HG03135 (cell line): Measurements from ENCODE around the gene HNRNPUL1.
"Not testable (repeated sequence)": the region's sequence is repeated elsewhere in the genome, so short reads cannot be mapped to it uniquely, and the experiment has no call there.

ENCODE experiments used
- ATAC-seq: cut with Tn5 transposase; IDR thresholded peaks from one replicate; pipeline ENCODE4 v1.9.1; 2021; ENCODE audit warnings: mild to moderate bottlenecking, moderate library complexity; ENCODE audit not compliant: unreplicated experiment

The HNRNPUL1 gene

DNA sequence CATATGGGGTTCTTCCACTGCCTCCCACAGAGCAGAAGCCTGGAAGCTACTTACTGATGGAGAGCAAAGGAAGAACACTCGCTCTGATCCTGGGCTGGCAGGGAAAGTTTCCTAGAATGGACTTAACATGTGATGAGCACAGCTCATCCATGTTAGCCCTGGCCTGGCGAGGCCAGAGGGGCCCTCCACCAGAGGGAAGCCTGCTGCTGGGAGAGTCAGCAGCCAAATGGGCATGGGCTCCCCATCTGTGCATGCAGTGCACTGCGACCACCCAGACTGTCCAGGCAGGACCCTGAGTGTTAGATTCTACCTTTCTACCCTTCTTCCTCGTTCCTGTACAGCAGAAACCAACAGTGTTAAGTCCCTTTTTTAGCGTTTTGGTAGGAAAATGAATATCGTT lies 8.9 kb downstream of the HNRNPUL1 start:
- no peak for ATAC-seq

- no peak for ATAC-seq
Measured at GRCh38 chr19:41274802-41275201, 10.6 kb downstream of the HNRNPUL1 start.

DNA sequence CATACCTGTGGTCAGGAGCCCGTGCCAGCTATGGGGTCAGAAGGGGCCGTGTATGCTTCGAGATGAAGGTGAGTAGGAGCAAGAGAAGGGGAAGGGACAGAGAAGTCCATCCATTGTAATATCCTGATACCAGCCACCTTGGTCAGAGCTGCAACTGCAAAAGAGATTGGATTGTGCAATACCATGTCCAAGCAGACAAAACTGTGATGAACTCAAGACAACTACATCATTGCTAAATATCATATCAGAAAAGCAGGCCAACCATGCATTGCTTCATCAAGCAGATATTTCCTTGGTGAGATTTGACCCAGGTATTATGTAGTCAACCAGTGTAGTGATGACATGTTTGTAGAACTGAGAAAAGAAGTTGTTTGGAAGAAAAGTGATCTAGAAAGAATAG lies 12.1 kb downstream of the HNRNPUL1 start:
- ATAC-seq, result no peak

- ATAC-seq, result no peak
Measured at GRCh38 chr19:41278478-41278877, 14.3 kb downstream of the HNRNPUL1 start.

DNA sequence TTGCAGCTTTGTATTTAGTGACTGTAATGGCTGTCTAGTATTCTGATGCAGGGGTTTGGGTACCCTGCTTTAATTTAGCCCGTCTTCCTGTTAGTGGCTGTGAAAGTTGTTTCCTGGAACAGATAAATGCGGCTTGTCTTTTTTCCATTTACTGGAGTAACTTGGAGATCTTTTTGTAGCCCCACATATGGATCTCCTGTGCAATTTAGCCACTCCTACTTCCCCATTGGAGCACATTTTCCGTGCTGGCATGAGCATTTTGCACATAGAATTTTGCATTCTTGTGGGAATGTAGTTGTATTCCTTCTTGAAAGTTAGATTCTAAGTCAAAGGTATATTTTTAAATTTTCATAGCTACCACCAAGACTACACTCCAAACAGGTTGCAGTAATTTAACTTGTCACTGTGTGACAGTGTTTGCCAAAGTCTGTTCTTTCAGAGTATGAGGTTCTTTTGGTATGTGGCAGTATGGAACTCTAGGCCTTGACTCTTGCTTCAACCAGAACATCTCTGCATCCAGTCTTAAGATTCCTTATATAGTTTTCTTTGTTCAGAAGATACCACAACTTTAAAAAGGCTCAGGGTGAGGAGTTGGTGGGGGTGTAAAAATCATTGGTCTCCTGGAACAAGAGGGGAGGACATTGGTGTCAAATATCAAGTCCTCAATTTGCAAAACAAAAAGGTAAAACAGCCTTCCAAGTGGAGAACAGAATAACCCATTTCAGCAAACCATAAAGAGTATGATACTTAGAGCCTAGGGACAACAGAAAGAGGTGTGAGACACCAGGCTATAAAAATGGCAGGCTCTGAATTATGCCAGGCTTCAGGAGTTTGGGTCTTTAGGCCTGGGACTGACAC lies 24.7 kb downstream of the HNRNPUL1 start:
- ATAC-seq, result no peak

DNA sequence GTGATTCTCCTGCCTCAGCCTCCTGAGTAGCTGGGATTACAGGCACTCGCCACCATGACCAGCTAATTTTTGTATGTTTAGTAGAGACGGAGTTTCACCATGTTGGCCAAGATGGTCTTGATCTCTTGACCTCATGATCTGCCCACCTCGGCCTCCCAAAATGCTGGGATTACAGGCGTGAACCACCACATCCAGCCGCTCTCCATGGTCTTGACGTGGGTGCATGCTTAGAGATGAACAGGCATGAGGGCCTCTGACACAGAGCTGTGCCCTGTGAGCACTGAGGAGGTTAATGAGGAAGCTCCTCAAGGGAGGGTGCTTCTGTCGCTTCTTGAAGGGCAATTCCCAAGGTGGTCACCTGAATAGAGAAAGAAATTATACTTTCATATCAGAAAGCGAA lies 25.6 kb downstream of the HNRNPUL1 start:
- ATAC-seq, result not testable (repeated sequence)

GRCh38 chr19:41294393-41294792 lies 30.2 kb downstream of the HNRNPUL1 start:
- ATAC-seq, result no peak

DNA sequence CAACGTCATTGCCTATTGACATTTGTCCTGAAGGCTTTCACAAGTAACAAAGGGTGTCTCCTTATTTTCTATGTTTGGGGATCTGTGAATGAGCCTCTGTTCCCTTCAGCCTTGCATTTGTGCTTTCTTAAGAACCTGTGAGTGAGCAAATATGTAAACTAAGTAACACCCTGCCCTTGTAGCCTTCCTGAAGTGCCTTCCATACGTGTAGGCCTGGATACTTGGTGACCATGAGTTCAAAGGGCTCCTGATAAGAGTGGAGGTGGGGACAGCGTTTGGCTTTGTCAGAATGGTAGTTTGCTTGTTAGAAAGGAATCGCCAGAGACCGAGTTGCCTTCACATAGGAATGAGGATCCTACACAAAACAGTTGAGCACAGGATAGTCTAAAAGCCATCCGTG lies 31.3 kb downstream of the HNRNPUL1 start:
- ATAC-seq, result no peak

DNA sequence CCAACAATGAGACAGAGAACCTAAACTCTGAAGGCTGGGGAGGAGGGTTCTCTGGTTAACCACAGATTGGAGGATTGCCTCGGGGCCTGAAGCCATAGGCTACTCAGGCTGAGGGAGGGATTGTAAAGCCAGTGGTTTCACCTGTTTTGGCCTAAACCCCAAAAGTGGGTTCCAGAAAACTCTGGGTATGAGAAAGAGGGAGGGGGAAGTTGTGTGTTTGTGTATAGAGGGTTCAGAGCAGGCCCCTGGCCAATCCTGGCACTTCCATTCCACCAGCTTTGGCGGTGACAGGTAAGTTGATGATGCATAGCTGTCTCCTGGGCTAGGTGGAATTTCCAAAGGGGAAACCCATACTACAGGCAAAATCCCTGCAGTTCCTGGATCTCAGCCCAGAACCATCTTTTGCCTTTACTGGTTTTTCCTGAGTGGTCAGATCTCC lies 32.3 kb downstream of the HNRNPUL1 start:
- ATAC-seq, result no peak

GRCh38 chr19:41297628-41298347 lies 33.6 kb downstream of the HNRNPUL1 start:
- ATAC-seq, result peak; percentile 65

GRCh38 chr19:41298348-41298964 lies 34.3 kb downstream of the HNRNPUL1 start:
- no peak for ATAC-seq

DNA sequence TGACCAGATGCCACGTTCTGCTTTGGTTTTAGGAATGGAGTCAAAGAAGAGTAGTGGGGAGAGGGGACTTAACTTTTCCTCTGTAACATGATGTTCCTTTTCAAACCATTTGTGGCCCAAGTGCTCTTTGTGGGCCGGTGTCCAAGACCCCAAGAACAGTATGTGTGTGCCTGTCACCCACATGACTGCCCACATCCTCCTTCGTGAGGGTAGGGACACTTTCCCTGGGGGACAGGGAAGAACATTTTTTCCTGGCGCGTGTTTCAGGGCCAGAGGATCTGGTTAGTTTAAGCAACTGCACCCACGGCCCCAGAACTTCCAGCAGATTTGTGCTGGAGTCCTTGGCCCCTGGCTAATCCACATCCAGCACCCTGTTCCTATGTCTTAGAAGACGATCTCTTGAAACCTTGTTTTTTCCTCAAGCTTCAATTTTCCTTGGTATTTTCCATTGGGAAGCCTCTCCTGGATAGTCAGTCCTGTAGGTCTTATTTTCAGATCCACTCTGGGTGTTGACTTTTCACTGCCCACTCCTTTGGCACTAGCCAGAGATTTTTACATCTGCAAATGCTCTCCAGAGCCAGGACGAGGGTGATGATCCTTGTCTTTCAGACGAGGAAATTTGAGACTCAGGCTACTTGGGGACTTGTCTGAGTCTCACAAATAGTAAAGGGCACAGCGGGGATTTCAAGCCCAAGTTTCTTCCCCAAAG lies 35.0 kb downstream of the HNRNPUL1 start:
- ATAC-seq, result no peak

GRCh38 chr19:41299755-41300089 lies 35.5 kb downstream of the HNRNPUL1 start:
- no peak for ATAC-seq

- ATAC-seq, result no peak
Measured at GRCh38 chr19:41300555-41300954, 36.4 kb downstream of the HNRNPUL1 start.

- no peak for ATAC-seq
Measured at GRCh38 chr19:41302624-41303351, 38.6 kb downstream of the HNRNPUL1 start.

DNA sequence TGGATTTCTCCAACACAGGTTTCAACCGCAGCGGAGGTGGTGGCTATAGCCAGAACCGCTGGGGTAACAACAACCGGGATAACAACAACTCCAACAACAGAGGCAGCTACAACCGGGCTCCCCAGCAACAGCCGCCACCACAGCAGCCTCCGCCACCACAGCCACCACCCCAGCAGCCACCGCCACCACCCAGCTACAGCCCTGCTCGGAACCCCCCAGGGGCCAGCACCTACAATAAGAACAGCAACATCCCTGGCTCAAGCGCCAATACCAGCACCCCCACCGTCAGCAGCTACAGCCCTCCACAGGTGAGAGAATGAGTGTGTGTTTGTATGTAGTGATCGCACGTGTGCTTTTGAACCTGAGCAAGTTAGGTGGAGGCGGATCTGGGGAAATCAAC lies 39.8 kb downstream of the HNRNPUL1 start:
- no peak for ATAC-seq

GRCh38 chr19:41304706-41305483 lies 40.7 kb downstream of the HNRNPUL1 start:
- ATAC-seq, result no peak

- no peak for ATAC-seq
Measured at GRCh38 chr19:41305927-41306793, 42.0 kb downstream of the HNRNPUL1 start.
